Activated CD4-positive, alpha-beta T cell treated with anti-CD3 and anti-CD28 coated beads, Interleukin-2, Interleukin-4, amounts not matched to agents 100 ng/mL and 50 ng/mL, durations not matched to agents 16 hours and 8 hours (primary cell): ENCODE data around the gene MUC2.

Source experiments
- DNase-seq: peaks from one replicate; pipeline ENCODE4 v3.0.0-alpha.2; 2020; ENCODE audit warnings: low spot score

Gene MUC2

DNA sequence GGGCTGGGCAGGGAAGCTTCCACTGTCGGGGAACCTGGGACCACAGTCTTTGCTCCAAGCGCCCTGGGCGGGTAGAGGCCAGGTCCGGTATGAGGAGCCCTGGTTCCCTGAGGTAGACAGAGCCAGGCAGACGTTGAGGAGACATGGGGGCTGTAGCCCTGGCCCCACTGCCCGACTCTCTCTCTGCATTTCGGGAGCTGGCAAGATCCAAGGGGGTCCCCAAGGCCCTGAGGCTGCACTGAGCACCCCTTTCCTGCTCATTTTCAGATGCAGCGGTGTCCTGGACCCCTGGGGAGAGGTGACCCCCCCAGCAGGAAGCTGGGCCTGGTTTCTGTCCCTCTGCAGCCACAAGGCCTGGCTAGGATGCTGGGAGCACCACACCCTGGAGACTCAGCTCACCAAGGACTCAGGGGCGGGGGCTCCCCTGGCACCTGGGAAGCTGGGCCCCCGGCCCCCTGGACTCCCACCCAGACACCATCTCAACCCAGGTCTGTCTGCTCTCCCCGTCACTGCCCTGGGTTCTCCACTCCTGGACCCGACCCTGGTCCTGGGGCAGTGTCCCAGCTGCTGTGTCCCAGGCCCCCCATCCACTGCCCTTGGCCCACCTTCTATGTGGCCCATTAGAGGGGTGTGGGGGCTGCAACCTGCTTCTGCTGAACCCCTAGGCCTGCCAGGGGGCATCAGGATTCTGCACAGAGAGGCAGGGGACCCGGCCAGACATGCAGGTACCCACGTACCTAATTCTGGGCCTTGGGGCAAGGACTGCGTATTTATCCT lies 23.1 kb upstream of the MUC2 start:
- DNase-seq: no peak

DNA sequence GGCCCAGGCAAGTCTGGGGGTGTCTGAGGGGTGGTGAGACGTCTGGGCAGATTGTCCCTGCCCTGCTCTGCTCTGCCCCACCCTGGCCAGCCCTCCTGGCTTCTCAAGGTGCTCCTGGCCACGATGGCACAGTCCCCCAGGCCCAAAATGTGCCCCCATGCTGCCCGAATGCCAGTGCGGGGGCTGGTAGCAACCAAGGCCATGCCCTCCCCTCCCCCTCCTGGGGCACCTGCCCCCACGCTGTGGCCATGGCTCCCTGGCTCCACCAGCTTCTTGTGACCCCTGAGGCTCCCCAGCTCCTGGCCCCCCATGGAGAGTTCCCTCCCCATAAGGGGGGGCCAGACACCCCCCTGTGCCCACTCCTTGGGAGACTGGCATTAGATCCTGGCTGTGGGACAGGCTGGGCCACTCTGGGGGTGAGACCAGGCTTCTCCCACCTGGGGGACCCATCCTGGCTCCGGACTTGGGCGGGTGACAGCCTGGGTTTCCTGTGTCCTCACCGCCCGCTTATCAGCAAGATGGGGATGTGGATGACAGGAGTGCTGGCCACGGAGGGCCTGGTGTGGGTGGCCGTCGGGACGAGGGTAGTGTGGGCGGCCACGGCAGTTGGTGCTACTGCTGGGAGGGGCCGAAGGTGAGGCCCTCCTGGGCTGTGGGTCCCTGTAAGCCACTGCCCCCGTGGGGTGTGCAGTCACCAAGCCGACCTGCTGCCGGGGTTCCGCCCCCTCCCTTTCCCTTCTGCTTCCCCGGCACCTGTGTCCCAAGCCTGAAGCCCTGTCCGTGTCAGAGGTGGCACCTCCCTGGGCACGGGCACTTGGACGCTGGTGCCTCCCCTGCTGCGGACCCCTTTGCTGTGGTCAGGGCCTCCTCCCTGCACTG lies 22.3 kb upstream of the MUC2 start:
- DNase-seq: no peak

DNA sequence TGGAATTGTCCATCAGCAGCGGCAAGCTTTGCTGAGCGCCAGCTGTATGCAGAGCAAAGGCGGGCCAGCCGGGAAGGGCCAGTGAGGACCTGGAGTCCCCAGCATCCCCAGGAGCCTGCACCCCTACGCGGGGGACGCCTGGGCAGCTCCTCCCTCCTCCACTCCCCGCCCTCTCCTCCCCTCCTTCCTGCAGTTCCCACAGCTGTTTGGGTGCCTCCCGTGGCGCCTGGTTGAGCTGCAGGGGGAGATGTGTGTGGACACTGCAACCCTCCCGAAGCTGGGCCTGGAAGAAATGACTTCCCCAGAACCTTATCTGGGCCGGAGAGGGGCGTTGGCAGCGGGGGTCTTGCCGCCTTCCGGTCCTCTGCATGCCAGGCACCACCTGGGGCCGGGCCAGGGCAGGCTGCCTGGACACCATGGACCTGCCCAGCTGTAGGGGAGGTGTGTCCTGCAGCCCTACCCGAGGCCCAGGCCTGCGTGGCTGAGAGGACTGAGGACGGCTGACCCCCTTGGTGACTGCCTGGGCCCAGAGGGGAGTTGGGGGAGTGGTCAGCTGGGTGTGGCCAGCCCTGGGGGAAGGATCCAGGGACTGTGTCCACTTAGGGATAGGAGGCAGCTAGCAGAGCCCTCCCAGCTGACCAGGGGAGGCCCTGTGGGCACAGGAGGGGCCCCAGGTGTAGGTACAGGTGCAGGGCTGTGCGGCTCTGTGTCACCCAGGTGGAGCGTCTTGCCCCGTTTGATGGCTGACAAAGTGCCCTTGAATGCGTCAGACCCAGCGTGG lies 21.4 kb upstream of the MUC2 start:
- DNase-seq: no peak

DNA sequence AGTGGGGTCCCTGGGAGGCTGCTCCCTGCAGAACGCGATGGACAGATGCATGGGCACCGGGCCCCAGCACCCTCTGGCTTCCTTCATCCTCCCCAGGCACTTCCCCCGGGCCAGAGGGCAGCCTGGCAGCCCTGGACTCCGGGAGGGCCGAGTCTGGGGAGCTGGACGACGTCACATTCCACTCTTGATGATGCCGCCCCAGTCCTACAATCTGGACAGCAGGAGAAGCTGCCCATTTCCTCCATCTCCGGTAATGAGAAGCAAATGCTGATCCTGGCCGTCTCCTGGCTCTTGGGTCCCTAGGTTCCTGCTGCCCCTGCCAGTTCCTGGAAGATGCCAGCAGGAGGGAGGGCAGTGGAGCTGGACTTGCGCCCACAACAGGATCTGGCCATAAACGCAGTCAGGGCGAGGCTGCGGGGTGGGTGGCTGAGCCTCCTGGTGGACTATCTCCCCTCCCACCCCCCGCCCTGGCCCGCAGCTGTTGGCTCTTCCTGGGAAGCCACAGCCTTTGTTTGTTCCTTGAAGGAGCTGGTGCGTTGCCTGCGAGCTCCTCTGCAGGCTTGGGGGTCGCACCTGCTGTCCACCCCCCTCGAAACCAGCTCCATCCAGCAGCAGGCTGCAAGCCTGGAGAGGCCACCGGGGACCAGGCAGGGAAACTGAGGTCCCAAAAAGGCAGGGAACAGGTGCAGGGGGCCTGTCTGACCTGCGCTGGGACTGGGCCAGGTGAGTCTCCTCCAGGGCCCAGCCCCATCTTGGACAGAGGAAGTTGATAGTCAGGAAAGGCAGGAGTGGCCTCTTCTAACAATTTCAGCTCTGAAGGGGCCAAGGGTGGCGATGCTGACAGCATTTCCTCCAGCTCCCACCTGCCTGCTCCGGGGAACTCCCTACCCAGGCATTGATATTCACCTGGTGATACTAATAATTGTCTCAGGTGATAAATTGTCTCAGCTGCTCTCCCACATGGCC lies 20.2 kb upstream of the MUC2 start:
- no peak for DNase-seq

DNA sequence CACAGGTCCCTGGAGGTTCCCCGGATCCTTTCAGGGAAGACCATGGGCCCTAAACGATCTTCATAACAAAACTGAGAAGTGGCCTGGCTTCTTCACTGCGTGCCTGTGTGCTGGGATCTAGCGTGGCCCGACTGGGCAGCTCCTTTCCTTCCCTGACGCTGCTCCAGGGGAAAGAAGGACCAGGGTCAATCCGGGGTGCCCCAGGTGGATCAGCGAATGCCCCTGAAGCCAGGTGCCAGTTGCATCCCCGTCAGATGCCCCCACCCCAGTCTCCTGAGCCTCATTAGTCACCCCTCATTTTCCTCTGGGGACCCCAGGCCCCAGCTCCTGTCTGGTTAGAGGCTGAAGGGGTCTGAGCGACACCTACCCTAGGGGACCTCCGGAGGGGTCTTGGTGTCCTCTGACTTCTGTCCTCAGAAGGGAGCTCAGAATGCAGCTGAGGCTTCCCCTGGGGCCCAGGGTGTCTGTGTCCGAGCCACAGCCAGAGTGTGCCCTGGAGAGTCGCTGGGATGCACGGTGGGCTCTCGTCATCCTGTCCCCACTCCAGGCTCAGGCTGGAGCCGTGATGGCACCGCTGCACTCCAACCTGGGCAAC lies 19.5 kb upstream of the MUC2 start:
- no peak for DNase-seq

DNA sequence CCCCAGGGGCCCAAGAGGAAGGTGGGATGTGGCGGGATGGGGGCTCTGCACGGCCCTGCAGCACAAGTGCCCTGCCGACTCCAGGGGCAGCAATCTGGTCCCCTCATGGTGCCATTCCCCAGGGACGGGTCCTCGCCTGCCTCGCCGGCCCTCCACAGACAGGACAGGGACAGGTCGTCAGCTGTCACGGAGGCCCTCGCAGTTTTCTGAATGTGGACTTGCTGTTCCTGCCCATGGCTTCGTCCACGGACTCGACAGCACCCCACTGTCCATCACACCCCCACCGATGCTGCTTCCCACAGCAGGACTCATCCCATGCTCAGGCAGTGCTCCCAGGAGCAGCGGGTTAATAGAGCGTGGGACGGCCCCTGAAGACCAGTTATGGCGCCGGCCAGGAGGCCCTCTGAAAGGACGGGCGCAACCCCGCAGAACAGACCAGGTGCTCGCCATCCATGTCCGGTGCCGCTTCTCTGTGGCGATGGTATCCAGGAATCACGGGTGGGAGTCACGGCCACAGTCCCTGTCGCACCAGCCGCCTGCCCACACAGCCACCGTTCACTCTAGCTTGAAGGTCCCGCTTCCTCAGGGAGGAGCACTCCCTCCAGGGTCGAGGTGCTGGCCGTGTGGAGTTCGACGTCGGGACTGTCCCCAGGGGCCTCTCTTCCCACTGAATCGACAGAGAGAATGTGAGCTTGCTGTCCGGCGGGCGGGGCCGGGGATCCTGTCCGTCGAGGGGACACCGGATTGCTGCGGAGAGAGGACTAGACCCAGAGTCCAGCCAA lies 18.5 kb upstream of the MUC2 start:
- DNase-seq: no peak

DNA sequence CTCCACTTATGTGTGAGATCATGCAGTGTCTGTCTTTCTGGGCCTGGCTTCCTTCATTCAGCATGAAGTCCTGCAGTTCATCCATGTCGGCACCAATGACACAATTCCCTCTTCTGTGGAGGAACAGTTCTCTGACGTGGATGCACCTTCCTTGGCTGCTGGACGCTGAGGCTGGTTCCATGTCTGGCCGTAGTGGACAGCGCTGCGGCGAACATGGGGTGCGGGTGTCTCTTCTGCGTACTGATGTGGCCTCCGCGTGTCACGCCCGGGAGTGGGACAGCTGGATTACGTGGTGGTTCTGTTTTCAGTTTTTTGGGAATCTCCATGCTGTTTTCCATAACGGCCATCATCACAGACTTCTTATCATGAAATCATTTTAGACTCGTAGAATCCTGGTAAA lies 16.9 kb upstream of the MUC2 start:
- no peak for DNase-seq

DNA sequence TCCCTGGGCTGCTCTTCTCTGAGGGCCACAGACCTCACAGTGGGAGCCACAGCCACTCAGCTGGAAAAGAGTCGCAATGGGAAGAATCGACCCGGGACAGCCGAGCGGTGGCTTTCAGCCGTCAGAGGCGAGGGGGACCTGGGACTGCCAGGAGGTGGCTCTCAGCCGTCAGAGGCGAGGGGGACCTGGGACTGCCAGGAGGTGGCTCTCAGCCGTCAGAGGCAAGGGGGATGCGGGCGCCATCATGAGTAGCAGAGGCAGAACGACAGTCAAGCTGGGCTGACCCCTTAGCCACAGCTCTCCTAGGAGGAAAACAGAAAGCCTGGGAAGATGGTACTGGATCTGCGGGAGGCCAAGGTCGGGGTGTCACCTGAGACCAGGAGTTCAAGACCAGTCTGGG lies 14.9 kb upstream of the MUC2 start:
- DNase-seq: no peak

DNA sequence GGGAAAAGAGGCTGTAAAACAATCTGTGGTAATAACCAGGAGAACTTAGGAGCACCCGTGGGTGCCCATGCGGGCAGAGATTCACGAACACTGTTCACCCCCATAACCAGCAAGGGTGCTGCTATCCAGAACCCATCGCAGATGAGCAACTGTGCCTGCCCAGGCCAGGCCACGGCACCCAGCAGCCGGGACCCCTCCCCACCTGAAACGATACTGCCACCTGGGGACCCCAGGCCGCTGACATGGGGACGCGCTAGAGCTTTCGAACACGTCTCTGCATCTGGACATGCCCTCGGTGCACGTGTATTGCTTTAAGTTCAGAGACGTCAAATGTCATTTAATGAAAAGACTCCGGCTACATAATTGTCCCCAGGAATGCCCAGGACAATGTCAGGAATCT lies 14.3 kb upstream of the MUC2 start:
- no peak for DNase-seq

DNA sequence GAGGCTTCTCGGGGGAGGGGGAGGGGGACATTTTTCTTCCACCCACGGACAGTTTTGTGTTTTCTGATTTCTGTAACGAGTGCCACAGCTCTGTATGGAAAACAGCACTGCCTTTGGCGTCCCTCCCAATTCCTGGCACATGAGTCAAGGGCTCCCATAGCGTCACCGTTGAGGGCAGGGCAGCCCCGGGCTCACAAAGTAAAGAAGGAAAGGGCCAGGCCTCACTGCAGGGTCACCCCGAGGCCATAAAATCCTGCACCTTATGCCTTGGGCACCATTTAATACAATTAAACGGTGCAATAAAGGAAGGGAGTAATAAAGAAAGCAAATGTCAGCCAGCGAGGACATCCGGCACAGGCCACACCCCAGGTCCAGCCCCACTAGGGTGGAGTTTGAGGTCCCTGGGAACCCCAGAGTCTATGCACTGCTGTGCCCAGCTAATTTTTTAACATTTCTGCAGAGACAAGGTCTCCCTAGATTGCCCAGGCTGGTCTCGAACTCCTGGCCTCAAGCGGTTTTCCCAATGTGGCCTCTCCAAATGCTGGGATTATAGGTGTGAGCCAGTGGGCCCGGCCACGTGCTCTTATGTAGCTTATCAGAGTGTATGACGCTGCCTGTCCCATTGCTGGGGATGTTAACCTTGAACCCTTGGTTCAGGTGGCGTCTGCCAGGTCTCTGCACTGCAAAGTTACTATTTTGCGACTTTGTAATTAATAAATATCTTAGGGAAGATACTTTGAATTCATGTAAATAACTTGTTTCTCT lies 13.6 kb upstream of the MUC2 start:
- DNase-seq: no peak

DNA sequence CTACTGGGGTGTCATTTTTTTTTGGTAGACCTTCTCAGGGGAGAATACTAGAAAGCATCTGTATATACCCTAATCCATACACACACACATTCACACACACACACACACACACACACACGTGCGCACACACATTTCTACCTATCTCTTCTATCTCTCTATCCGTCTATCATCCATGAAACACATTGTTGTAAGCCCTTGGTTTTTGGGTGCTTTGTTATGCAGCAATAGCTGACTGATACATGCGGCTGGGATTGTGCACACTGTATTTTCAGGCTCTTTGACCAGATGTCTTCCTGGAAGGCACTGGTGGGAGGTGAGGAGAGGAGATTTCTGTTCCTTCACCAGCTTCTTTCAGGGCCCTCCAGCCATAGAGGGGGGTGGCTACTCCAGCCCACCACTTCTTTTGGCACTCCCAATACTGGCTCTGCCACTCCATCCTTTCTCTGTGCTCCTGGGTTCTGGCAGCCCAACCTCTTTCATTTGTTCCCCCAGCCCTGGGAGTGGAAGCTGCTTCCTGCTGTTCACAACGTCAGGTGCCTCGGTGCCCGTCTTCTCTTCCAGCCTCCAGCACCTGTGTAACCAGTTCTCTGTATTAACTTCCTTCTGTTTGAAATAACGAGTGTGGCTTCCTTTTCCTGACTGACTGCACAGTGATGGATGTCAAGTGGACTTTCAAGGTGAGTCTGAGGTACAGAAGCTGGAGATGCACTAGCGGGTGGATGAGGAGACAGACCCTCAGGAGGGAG lies 12.4 kb upstream of the MUC2 start:
- DNase-seq: no peak

DNA sequence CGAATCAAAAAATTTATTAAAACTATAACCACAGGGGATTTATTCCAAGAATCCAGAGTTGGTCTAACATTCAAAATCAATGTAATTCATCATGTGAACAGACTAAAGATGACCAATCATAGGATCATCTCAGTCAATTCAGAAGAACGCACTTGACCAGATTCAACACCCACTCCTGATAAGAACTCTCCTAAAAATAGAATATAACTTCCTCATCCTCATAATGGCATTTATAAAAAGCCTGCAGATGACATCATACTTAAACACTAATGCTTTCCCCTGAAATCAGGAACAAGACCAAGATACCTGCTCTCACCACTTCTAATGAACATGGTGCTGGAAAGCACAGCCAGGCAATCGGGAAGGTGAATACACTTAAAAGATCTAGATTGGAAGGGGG lies 10.5 kb upstream of the MUC2 start:
- no peak for DNase-seq

DNA sequence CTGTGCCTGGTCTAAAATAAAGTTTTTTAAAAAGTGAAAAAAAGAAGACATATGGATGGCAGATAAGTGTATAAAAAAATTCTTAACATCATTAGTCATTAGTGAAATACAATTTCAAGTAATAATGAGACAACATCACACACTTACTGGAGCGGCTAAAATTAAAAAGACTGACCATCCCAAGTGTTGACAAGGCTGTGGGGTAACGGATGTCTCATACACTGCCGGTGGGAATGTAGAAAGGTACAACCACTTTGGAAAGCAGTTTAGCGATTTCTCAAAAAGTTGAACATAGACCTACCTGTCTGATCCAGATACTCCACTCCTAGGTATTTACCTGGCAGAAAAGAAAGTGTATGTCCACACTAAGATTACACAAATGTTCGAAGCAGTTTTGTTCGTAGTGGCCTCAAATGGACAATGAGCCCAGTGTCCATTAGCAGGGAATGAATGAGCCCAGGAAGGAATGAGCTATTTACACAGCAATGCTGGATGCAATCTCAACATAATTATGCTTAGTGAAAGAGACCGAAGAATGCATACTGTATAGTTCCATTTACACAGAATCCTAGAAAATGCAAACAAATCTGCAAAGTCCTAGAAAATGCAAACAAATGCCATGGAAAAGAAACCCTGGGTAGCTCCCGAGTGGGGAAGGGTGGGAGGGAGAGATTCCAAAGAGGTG lies 6.7 kb upstream of the MUC2 start:
- no peak for DNase-seq

DNA sequence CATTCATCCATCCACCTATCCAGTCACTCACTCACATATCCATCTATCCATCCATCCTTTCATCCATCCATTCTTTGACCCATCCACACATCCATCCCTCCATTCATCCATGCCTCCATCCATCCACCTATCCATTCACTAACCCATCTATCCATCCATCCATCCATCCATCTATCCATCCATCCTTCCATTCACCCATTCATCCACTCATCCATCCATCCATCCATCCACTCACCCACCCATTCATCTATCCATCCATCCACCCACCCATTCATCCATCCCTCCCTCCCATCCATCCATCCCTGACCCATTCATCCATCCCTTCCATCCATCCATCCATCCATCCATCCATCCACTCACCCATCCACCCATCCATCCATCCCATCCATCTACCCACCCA lies 4.9 kb upstream of the MUC2 start:
- no peak for DNase-seq

DNA sequence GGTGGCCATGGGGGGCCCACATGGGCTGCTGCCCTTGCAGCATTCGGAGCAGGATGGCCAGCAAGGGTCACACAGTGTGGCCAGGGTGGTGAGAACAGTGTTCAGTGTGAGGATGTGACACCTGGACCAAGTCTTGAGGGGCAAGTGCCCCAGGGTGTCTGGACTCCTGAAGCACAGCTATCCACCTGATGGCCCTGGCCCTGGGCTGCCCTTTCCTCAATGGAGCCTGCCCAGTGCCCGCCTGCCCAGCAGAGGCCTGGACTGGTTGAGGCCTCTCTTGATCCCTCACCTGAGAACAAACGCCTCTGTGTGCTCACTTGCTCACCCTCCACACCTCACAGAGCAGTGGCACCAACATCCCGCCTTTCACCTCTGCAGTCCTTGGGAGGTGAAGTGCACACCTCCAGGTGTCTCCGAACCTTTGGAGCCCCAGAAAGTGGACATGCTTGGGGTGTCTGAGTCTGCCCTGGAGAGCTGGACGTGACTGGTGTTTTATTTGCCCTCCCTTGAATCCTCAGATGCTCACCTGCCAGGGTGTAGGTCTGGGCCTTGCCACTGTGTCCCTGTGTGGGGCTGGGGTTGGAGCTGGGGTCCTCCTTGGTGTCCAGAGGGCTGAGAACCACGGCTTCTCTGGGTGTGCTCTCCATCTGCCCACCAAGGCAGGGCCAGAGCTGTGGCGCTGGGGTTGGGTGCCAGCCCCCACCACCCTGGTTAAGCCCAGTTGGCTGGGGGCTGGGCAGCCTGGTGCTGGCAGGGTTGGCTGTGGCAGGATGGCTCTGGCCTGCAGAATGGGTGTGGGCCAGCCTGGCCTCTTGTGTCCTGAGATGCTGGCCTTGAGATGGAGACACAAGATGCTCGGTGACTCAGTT lies 3.8 kb upstream of the MUC2 start:
- DNase-seq: no peak

DNA sequence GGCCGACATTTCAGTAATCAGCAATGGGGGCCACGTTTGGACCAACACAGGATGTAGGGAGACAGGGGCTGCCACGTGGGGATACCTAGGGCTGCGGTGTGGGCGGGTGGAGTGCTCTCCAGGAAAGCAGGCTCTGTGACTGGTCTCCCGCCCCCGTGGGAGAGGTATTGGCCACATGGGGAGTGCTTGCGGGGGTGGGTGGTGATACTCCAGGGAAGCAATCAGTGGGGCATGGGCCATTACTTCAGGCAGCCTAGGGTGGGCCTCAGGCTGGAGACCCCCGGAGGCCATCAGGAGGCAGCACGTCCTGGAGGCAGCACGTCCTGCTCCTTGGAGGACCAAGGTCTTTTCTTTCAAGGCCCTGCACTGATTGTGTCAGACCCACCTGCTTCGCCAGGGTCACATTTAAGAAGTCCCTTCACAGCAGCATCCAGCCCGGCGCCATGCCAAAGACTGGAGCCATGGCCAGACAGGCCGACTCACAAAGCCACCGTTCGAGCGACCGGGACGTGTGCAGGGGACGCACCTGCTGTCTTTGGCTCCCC lies 3.0 kb upstream of the MUC2 start:
- DNase-seq: no peak
